ENCODE measurements around the gene CENPX. TPM values are rescaled to one million over a fixed set of nuclear protein-coding genes. Genes with fewer than 3 reads are reported as not detected.

Gene CENPX
- polyA plus RNA-seq, 4 donors = 43.4 to 241 (median 122) TPM

- Histone ChIP-seq H3K4me3 (ENCODE audit: low read depth in 1 of 3, low read length in 3 of 3) (no peak overlapping the region), H3K27me3 (ENCODE audit: control insufficient read depth in 3 of 3, insufficient read depth in 3 of 3, low read length in 3 of 3) (no peaks in the 10 kb centered on the region), H3K36me3 (ENCODE audit: control insufficient read depth in 3 of 3, insufficient read depth in 2 of 3, low read depth in 1 of 3, low read length in 3 of 3) (peaks cover 0 to 71% (median 0%) of the 10 kb centered on the region in 3 donors), H3K4me1 (ENCODE audit: control insufficient read depth in 3 of 3, insufficient read depth in 2 of 3, low read depth in 1 of 3, low read length in 2 of 3) (peaks cover 0 to 20% (median 4%) of the 10 kb centered on the region in 3 donors), H3K27ac (ENCODE audit: low read depth in 1 of 3, low read length in 2 of 3) (peak overlapping the region in 2 of 3 donors; percentile 8 to 26), H3K9me3 (ENCODE audit: control insufficient read depth in 2 of 2, insufficient read depth in 1 of 2, low read depth in 1 of 2, low read length in 1 of 2) (peaks cover 0 to 5% of the 10 kb centered on the region in 2 donors)
- WGBS, 3 donors = 45 to 70% (median 63%) methylated on average over 31 of the region's 31 CpGs
- FAIRE-seq (no peak), DNase-seq (no peak)
Observed at GRCh38 chr17:81992306-81993102, 30.2 kb downstream of the CENPX start.

DNA sequence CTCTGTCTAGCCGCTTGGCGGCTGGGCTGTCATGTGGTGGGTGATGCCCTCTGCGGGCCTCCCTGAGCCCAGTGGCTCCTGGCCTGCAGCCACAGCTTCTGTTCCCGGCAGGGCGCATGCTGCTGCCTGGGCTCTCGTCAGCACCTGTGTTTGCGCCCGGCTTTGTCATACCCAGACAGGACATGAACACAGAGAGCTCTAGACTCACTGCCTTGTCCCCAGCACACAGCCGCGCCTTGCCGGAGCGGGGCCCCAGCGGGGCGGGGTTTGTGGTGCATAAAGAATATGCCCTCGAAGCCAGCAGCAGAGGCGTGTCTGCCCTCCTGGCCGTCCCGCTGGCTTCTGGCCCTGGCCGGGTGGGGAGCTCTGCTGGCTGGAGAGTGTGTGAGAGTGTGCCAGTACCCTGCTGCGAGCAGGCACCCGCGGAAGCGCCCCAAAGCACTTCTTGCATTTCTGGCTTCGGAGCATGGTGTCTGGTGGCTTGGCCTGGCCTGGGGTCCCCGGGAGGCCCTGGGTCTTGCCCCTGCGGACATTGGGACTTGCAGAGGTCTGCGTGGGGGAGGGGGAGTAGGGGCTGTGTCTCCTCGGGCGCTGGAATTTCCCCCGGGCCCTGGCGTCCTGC, 30.9 kb downstream of the CENPX start:
- peak overlapping the region; percentile 26 to 86 (median 38) for H3K27ac ChIP-seq (ENCODE audit: low read depth in 1 of 3, low read length in 2 of 3)
- FAIRE-seq (no peak), DNase-seq (peak; percentile 84 to 94)
- H3K27me3 ChIP-seq (ENCODE audit: control insufficient read depth in 3 of 3, insufficient read depth in 3 of 3, low read length in 3 of 3) = no peaks in the 10 kb centered on the region
- H3K9me3 ChIP-seq (ENCODE audit: control insufficient read depth in 2 of 2, insufficient read depth in 1 of 2, low read depth in 1 of 2, low read length in 1 of 2) = peaks cover 0 to 5% of the 10 kb centered on the region in 2 donors
- H3K4me3 ChIP-seq (ENCODE audit: low read depth in 1 of 3, low read length in 3 of 3) = no peak overlapping the region
- WGBS, 3 donors = 19 to 45% (median 22%) methylated on average over 29 to 31 of the region's 31 CpGs
- peaks cover 0 to 74% (median 0%) of the 10 kb centered on the region in 3 donors for H3K36me3 ChIP-seq (ENCODE audit: control insufficient read depth in 3 of 3, insufficient read depth in 2 of 3, low read depth in 1 of 3, low read length in 3 of 3)
- peaks cover 0 to 20% (median 4%) of the 10 kb centered on the region in 3 donors for H3K4me1 ChIP-seq (ENCODE audit: control insufficient read depth in 3 of 3, insufficient read depth in 2 of 3, low read depth in 1 of 3, low read length in 2 of 3)

DNA sequence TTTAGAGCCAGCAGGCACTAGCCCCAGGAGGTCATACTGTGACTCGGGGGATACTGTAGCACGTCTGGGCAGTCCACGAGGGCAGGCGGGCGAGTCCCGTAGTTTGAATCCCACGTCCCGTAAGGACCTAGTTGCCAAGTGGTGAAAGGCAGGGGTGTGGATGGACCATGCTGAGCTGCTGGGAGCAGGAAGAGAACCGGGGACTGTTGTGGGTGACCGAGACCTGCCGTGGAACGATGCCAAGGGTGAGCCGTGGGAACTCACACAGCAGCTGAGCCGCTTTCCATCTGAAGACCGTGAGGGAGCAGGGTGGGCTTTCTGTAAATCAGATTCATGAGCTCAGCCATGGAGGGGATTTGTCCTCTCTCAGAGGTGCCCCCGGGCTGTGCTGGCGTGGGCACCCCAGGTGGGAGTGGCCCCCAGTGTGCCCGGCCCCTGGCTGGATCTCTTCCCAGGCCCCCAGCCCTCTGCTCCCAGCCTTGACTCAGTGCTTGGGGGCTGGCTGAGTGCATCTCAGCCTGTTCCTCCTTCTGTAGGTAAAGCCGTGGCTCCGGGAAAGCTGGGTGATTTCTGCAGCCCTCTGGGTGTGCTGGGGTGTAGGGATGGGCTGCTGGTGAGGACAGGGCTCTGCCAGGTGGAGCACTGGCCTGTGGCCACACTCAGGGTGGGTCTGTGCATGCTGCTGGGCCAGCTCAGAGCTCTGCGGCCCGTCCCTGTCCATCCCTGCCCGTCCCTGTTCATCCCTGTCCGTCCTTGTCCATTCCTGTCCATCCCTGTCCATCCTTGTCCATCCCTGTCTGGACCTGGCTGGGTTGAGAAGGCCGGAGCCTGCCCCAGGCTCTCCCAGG, 31.6 kb downstream of the CENPX start:
- DNase-seq = no peak
- Histone ChIP-seq H3K27ac (ENCODE audit: low read depth in 1 of 3, low read length in 2 of 3) (peak overlapping the region; percentile 26 to 86 (median 38)), H3K9me3 (ENCODE audit: control insufficient read depth in 2 of 2, insufficient read depth in 1 of 2, low read depth in 1 of 2, low read length in 1 of 2) (peaks cover 0 to 5% of the 10 kb centered on the region in 2 donors), H3K4me1 (ENCODE audit: control insufficient read depth in 3 of 3, insufficient read depth in 2 of 3, low read depth in 1 of 3, low read length in 2 of 3) (peaks cover 0 to 20% (median 4%) of the 10 kb centered on the region in 3 donors), H3K36me3 (ENCODE audit: control insufficient read depth in 3 of 3, insufficient read depth in 2 of 3, low read depth in 1 of 3, low read length in 3 of 3) (peaks cover 0 to 74% (median 0%) of the 10 kb centered on the region in 3 donors), H3K4me3 (ENCODE audit: low read depth in 1 of 3, low read length in 3 of 3) (no peak overlapping the region), H3K27me3 (ENCODE audit: control insufficient read depth in 3 of 3, insufficient read depth in 3 of 3, low read length in 3 of 3) (no peaks in the 10 kb centered on the region)
- no peak for FAIRE-seq
- WGBS, 3 donors = 31 to 70% (median 51%) methylated on average over 25 of the region's 25 CpGs

- no peaks in the 10 kb centered on the region for H3K27me3 ChIP-seq (ENCODE audit: control insufficient read depth in 3 of 3, insufficient read depth in 3 of 3, low read length in 3 of 3)
- WGBS, 3 donors = 87 to 89% (median 89%) methylated on average over 24 to 26 of the region's 26 CpGs
- no peak overlapping the region for H3K4me3 ChIP-seq (ENCODE audit: low read depth in 1 of 3, low read length in 3 of 3)
- H3K4me1 ChIP-seq (ENCODE audit: control insufficient read depth in 3 of 3, insufficient read depth in 2 of 3, low read depth in 1 of 3, low read length in 2 of 3) = peaks cover 0 to 14% (median 4%) of the 10 kb centered on the region in 3 donors
- DNase-seq (no peak), FAIRE-seq (no peak)
- H3K27ac ChIP-seq (ENCODE audit: low read depth in 1 of 3, low read length in 2 of 3) = no peak overlapping the region
- peaks cover 4 to 77% (median 4%) of the 10 kb centered on the region in 3 donors for H3K36me3 ChIP-seq (ENCODE audit: control insufficient read depth in 3 of 3, insufficient read depth in 2 of 3, low read depth in 1 of 3, low read length in 3 of 3)
- peaks cover 0 to 5% of the 10 kb centered on the region in 2 donors for H3K9me3 ChIP-seq (ENCODE audit: control insufficient read depth in 2 of 2, insufficient read depth in 1 of 2, low read depth in 1 of 2, low read length in 1 of 2)
Observed at GRCh38 chr17:81987161-81987770, 35.4 kb downstream of the CENPX start.

DNA sequence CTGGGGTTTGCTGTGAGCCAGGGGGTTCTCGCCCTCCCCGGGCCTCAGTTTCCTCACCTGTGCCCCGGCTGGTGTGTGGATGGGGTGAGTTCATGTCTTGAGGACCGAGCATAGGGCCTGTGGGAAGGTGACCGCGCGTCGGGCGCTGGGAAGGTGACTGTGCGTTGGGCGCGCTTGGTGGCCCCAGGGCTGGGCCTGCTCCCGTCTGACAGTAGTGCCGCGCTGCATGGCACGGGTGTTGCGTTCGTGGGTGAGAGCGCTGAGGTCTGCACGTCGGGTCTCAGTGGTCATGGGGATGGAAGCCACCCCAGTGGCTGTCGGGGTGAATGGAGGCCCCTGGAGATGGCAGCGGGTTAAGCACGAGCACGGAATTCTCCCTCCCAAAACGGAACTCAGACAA, 36.1 kb downstream of the CENPX start:
- Histone ChIP-seq H3K27ac (ENCODE audit: low read depth in 1 of 3, low read length in 2 of 3) (no peak overlapping the region), H3K4me3 (ENCODE audit: low read depth in 1 of 3, low read length in 3 of 3) (no peak overlapping the region), H3K36me3 (ENCODE audit: control insufficient read depth in 3 of 3, insufficient read depth in 2 of 3, low read depth in 1 of 3, low read length in 3 of 3) (peaks cover 4 to 80% (median 4%) of the 10 kb centered on the region in 3 donors), H3K27me3 (ENCODE audit: control insufficient read depth in 3 of 3, insufficient read depth in 3 of 3, low read length in 3 of 3) (no peaks in the 10 kb centered on the region), H3K9me3 (ENCODE audit: control insufficient read depth in 2 of 2, insufficient read depth in 1 of 2, low read depth in 1 of 2, low read length in 1 of 2) (peaks cover 0 to 5% of the 10 kb centered on the region in 2 donors), H3K4me1 (ENCODE audit: control insufficient read depth in 3 of 3, insufficient read depth in 2 of 3, low read depth in 1 of 3, low read length in 2 of 3) (peaks cover 0 to 8% (median 4%) of the 10 kb centered on the region in 3 donors)
- FAIRE-seq (no peak), DNase-seq (no peak)
- WGBS, 3 donors = 96 to 99% (median 97%) methylated on average over 26 of the region's 26 CpGs

DNA sequence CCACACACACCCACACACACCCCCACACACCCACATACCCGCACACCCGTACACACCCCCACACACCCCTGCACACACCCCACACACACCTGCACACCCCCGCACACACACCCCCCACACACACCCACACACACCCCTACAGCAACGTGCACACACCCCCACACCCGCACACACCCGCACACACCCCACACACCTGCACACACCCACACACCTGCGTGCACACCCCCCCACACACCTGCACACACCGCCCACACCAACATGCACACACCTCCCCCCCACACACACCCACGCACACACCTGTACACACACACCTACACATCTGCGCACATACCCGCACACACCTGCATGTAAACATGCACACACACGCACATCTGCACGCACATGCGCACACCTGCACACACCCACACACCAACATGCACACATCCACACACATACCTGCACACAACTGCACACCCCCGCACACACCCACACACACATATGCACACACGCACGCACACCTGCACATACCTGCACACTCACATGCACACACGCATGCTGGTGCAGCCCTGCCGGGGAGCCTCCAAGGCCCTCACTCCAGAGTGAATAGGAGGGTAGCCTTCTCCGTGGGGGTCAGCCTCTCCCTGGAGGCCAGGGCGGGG, 37.8 kb downstream of the CENPX start:
- H3K27me3 ChIP-seq (ENCODE audit: control insufficient read depth in 3 of 3, insufficient read depth in 3 of 3, low read length in 3 of 3) = no peaks in the 10 kb centered on the region
- no peaks in the 10 kb centered on the region for H3K4me1 ChIP-seq (ENCODE audit: control insufficient read depth in 3 of 3, insufficient read depth in 2 of 3, low read depth in 1 of 3, low read length in 2 of 3)
- H3K27ac ChIP-seq (ENCODE audit: low read depth in 1 of 3, low read length in 2 of 3) = no peak overlapping the region
- no peak for DNase-seq
- H3K9me3 ChIP-seq (ENCODE audit: control insufficient read depth in 2 of 2, insufficient read depth in 1 of 2, low read depth in 1 of 2, low read length in 1 of 2) = no peaks in the 10 kb centered on the region
- WGBS, 3 donors = 78 to 95% (median 89%) methylated on average over 14 to 21 of the region's 21 CpGs
- H3K36me3 ChIP-seq (ENCODE audit: control insufficient read depth in 3 of 3, insufficient read depth in 2 of 3, low read depth in 1 of 3, low read length in 3 of 3) = peaks cover 4 to 81% (median 4%) of the 10 kb centered on the region in 3 donors
- H3K4me3 ChIP-seq (ENCODE audit: low read depth in 1 of 3, low read length in 3 of 3) = no peak overlapping the region
- FAIRE-seq = no peak

DNA sequence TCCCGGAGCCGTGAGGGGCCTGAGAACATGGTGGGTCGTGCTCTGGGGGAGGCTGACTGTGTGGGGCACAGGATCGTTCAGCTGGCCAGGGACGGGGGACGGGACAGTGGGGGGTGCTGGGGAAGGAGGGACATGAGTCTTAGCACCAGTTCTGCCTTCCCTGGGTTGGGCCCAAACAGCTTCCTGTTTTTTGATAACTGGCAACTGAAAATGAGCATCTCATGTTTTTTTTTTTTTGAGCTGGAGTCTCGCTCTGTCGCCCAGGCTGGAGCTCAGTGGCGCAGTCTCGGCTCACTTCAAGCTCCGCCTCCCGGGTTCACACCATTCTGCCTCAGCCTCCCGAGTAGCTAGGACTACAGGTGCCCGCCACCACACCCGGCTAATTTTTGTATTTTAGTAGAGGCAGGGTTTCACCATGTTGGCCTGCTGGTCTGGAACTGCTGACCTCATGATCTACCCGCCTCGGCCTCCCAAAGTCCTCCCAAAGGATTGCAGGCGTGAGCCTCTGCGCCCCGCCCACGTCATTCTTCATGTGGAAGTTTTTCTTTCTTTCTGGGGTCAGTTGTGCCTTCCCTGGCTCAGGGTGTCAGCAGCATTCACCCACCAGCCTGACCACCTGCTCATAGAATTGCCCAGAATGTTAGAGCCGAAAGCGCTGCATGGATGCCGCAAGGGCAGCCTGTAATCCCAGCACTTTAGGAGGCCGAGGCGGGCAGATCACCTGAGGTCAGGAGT, 38.9 kb downstream of the CENPX start:
- Histone ChIP-seq H3K9me3 (ENCODE audit: control insufficient read depth in 2 of 2, insufficient read depth in 1 of 2, low read depth in 1 of 2, low read length in 1 of 2) (no peaks in the 10 kb centered on the region), H3K27ac (ENCODE audit: low read depth in 1 of 3, low read length in 2 of 3) (no peak overlapping the region), H3K36me3 (ENCODE audit: control insufficient read depth in 3 of 3, insufficient read depth in 2 of 3, low read depth in 1 of 3, low read length in 3 of 3) (peaks cover 4 to 83% (median 4%) of the 10 kb centered on the region in 3 donors), H3K27me3 (ENCODE audit: control insufficient read depth in 3 of 3, insufficient read depth in 3 of 3, low read length in 3 of 3) (no peaks in the 10 kb centered on the region), H3K4me3 (ENCODE audit: low read depth in 1 of 3, low read length in 3 of 3) (no peak overlapping the region), H3K4me1 (ENCODE audit: control insufficient read depth in 3 of 3, insufficient read depth in 2 of 3, low read depth in 1 of 3, low read length in 2 of 3) (peaks cover 0 to 9% (median under 1%) of the 10 kb centered on the region in 3 donors)
- FAIRE-seq (no peak), DNase-seq (no peak)
- WGBS, 3 donors = 94 to 96% (median 95%) methylated on average over 26 of the region's 26 CpGs
